K562 (cell line): ENCODE data around the gene PPIL1. TPM values are rescaled to one million over a fixed set of nuclear protein-coding genes. Genes with fewer than 3 reads are reported as not detected.

Experiments
- CHD1 ChIP-seq: fragments of 200-600 bp; sonication (generic); IDR thresholded peaks from one replicate; pipeline ENCODE4 v1.6.1; 2012; ENCODE audit warnings: mild to moderate bottlenecking, moderate library complexity, low read length, inconsistent platforms
- CXXC5 ChIP-seq: fragments of 250-450 bp; sonication (Bioruptor Pico); IDR thresholded peaks from 2 replicates; pipeline ENCODE4 v1.8.0; 2022; ENCODE audit warnings: inconsistent platforms, mild to moderate bottlenecking, moderate library complexity
- DACH1 ChIP-seq: fragments of 450-650 bp; IDR thresholded peaks from 2 replicates; pipeline ENCODE4 v1.6.1; 2018; ENCODE audit not compliant: partially characterized antibody
- ELF1 ChIP-seq: fragments of 200-800 bp; sonication (Bioruptor generic); IDR thresholded peaks from 2 replicates; pipeline ENCODE4 v1.6.1; 2016; ENCODE audit warnings: missing genetic modification characterization, missing compliant biosample characterization
- ESRRA ChIP-seq: fragments of 450-650 bp; IDR thresholded peaks from 2 replicates; pipeline ENCODE4 v1.6.1; 2014; ENCODE audit warnings: low read depth, mild to moderate bottlenecking, moderate library complexity, borderline replicate concordance
- HNRNPK ChIP-seq: fragments of 200-400 bp; formaldehyde crosslinking; IDR thresholded peaks from one replicate; pipeline ENCODE4 v1.6.1; 2018; ENCODE audit warnings: mild to moderate bottlenecking, low read depth, low read length; ENCODE audit not compliant: poor library complexity, severe bottlenecking
- HSF4 ChIP-seq: fragments of 250-450 bp; sonication (Bioruptor Pico); IDR thresholded peaks from 2 replicates; pipeline ENCODE4 v2.1.2; 2022; ENCODE audit warnings: mild to moderate bottlenecking, moderate library complexity, borderline replicate concordance
- KLF16 ChIP-seq: IDR thresholded peaks from 2 replicates; pipeline ENCODE4 v1.6.1; 2016; ENCODE audit warnings: antibody characterized with exemption
- NCOA4 ChIP-seq: fragments of 450-650 bp; IDR thresholded peaks from 2 replicates; pipeline ENCODE4 v1.6.1; 2018; ENCODE audit warnings: mild to moderate bottlenecking; ENCODE audit not compliant: partially characterized antibody
- NUFIP1 ChIP-seq: fragments of 450-650 bp; IDR thresholded peaks from 2 replicates; pipeline ENCODE4 v1.6.1; 2018; ENCODE audit not compliant: partially characterized antibody
- PATZ1 ChIP-seq: fragments of 250-450 bp; sonication (Bioruptor Pico); IDR thresholded peaks from 2 replicates; pipeline ENCODE4 v1.5.0; 2020; ENCODE audit warnings: mild to moderate bottlenecking, borderline replicate concordance
- TAF9B ChIP-seq: fragments of 450-650 bp; IDR thresholded peaks from 2 replicates; pipeline ENCODE4 v1.6.1; 2018; ENCODE audit warnings: mild to moderate bottlenecking; ENCODE audit not compliant: partially characterized antibody
- THRA ChIP-seq: fragments of 450-650 bp; IDR thresholded peaks from 2 replicates; pipeline ENCODE4 v1.6.1; 2017; ENCODE audit warnings: mild to moderate bottlenecking, moderate library complexity
- TSC22D4 ChIP-seq: fragments of 450-650 bp; IDR thresholded peaks from 2 replicates; pipeline ENCODE4 v1.6.1; 2016; ENCODE audit warnings: missing genetic modification characterization, missing biosample characterization, control low read depth
- ZNF140 ChIP-seq: fragments of 250-450 bp; sonication (Bioruptor Pico); IDR thresholded peaks from 2 replicates; pipeline ENCODE4 v1.8.0; 2021; ENCODE audit warnings: moderate library complexity, mild to moderate bottlenecking, inconsistent platforms
- ZNF444 ChIP-seq: fragments of 250-450 bp; sonication (Bioruptor Pico); IDR thresholded peaks from 2 replicates; pipeline ENCODE4 v1.4.0; 2020; ENCODE audit warnings: mild to moderate bottlenecking, moderate library complexity
- ZNF583 ChIP-seq: fragments of 250-450 bp; sonication (Bioruptor Pico); IDR thresholded peaks from 2 replicates; pipeline ENCODE4 v1.4.0; 2020
- ZNF589 ChIP-seq: fragments of 200-800 bp; sonication (Bioruptor generic); IDR thresholded peaks from 2 replicates; pipeline ENCODE4 v1.6.1; 2016; ENCODE audit warnings: low read depth, missing genetic modification characterization, missing compliant biosample characterization
- polyA plus RNA-seq, 8 experiments: library from polyadenylated mRNA; depleted of rRNA in 4 of 8; stranded (reverse) in 5 of 8; unstranded in 3 of 8; fragments of >200 nt; fragmentation: Nextera tagmentation in 2 of 8; fragmentation: Illumina TruSeq in 1 of 8; extraction: Ambion mirVana in 2 of 8; extraction: Trizol in 1 of 8; gene quantifications; 2 replicates each; pipeline versions ENCODE4 v1.2.1 to v1.2.3, GENCODE V29; 2011 to 2014; ENCODE audit warnings: inconsistent platforms in 1 of 8, missing spikeins in 1 of 8
- total RNA-seq, 7 experiments: library from RNA; depleted of rRNA in 6 of 7; stranded (reverse); fragments of >200 nt in 6 of 7; fragmentation: Illumina TruSeq in 2 of 7; extraction: Trizol in 2 of 7; gene quantifications; 2 replicates each; pipeline versions ENCODE4 v1.2.1 to v1.2.3, GENCODE V29; 2011 to 2021; ENCODE audit warnings: low replicate concordance in 1 of 7
- TF ChIP-seq, protein P1 (sequence below): fragments of 250-450 bp; sonication (Bioruptor Pico); IDR thresholded peaks from 2 replicates; pipeline ENCODE4 v1.5.1; 2021; ENCODE audit warnings: mild to moderate bottlenecking
- TF ChIP-seq, protein P2 (sequence below): fragments of 450-650 bp; IDR thresholded peaks from 2 replicates; pipeline ENCODE4 v1.6.1; 2016; ENCODE audit warnings: antibody characterized with exemption

PPIL1 gene
- total and polyA plus RNA-seq, 9 of the 15 experiments (the other 6 are each of a cell fraction or from before 2014, with no cell fraction given), result 65.8 to 205 (median 130) TPM

DNA sequence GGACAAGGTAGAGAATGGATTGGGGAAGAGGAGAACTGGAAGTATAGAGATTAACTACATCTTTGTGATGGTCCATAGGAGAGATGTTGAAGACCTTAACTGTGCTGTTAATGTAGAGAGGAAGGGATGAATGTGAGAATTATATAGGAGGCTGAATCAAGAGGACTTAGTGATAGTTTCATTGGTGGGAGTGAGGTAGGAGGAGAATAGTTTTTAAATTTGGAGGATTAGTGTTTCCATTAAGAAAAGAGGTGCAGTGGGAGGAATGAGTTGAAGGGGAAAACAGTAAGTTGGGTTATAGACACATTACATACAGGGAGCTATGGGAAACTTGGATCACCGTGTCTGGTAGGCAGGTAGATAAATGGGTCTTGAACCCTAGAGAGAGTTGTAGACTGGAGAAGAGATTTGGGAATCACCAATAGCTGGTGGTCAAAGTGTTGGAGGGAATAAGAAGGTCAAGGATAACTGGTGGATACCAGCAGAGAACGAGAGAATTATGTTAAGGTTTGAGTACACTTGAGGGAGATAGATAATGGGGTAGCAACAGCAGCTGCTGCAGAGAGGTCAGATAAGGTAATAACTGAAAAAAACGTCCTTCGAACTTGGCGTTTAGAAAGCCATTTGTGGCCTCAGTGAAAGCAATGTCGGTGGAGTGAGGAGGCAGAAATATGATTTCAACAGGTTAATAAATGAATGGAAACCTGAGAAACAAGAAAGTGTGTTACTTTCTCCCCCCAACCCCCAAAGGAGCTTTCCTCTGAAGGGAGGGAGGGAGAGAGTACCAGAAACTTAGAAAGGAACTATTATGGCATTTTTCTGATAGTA, 14.3 kb upstream of the PPIL1 start (continued):
- TF ChIP-seq NCOA4 (no peak), PATZ1 (CRISPR knock-in tag) (no peak), ZNF140 (no peak), CXXC5 (peak; percentile 67), DACH1 (peak; percentile 98), CHD1 (no peak), HNRNPK (no peak), ZNF589 (CRISPR knock-in tag) (peak; percentile 48; the same call in 1 of the 2 replicates), NUFIP1 (peak; percentile 4), KLF16 (peak; percentile 78), HSF4 (CRISPR knock-in tag) (no peak), ELF1 (tag) (no peak), THRA (peak; percentile 94), TSC22D4 (tag) (0 out of 2 replicates have a peak, but pooled peaks have one; percentile 33), ZNF583 (CRISPR knock-in tag) (no peak), ZNF444 (CRISPR knock-in tag) (no peak), TAF9B (peak; percentile 61), ESRRA (peak; percentile 85)
- TF ChIP-seq, protein P1, sequence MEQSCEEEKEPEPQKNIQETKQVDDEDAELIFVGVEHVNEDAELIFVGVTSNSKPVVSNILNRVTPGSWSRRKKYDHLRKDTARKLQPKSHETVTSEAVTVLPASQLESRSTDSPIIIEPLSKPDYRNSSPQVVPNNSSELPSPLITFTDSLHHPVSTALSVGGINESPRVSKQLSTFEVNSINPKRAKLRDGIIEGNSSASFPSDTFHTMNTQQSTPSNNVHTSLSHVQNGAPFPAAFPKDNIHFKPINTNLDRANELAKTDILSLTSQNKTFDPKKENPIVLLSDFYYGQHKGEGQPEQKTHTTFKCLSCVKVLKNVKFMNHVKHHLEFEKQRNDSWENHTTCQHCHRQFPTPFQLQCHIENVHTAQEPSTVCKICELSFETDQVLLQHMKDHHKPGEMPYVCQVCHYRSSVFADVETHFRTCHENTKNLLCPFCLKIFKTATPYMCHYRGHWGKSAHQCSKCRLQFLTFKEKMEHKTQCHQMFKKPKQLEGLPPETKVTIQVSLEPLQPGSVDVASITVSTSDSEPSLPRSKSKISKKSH (CRISPR knock-in tag), result no peak
- TF ChIP-seq, protein P2, sequence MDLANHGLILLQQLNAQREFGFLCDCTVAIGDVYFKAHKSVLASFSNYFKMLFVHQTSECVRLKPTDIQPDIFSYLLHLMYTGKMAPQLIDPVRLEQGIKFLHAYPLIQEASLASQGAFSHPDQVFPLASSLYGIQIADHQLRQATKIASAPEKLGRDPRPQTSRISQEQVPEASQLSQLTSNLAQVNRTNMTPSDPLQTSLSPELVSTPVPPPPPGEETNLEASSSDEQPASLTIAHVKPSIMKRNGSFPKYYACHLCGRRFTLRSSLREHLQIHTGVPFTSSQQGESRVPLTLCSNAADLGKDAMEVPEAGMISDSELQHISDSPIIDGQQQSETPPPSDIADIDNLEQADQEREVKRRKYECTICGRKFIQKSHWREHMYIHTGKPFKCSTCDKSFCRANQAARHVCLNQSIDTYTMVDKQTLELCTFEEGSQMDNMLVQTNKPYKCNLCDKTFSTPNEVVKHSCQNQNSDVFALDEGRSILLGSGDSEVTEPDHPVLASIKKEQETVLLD, result no peak; the same call in none of the 2 replicates
